ENCODE measurements around the gene LETMD1.
"Not testable (repeated sequence)": the region's sequence is repeated elsewhere in the genome, so short reads cannot be mapped to it uniquely, and the experiment has no call there.

DNA sequence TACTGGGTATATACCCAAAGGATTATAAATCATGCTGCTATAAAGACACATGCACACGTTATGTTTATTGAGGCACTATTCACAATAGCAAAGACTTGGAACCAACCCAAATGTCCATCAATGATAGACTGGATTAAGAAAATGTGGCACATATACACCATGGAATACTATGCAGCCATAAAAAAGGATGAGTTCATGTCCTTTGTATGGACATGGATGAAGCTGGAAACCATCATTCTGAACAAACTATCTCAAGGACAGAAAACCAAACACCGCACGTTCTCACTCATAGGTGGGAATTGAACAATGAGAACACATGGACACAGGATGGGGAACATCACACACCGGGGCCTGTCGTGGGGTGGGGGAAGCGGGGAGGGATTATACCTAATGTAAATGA lies 30.7 kb downstream of the LETMD1 start:
- TF ChIP-seq, protein P1, sequence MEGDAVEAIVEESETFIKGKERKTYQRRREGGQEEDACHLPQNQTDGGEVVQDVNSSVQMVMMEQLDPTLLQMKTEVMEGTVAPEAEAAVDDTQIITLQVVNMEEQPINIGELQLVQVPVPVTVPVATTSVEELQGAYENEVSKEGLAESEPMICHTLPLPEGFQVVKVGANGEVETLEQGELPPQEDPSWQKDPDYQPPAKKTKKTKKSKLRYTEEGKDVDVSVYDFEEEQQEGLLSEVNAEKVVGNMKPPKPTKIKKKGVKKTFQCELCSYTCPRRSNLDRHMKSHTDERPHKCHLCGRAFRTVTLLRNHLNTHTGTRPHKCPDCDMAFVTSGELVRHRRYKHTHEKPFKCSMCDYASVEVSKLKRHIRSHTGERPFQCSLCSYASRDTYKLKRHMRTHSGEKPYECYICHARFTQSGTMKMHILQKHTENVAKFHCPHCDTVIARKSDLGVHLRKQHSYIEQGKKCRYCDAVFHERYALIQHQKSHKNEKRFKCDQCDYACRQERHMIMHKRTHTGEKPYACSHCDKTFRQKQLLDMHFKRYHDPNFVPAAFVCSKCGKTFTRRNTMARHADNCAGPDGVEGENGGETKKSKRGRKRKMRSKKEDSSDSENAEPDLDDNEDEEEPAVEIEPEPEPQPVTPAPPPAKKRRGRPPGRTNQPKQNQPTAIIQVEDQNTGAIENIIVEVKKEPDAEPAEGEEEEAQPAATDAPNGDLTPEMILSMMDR (IDR thresholded peaks at IDR 0.05) = not testable (repeated sequence)
- not testable (repeated sequence) for TF ChIP-seq POLR2A (IDR thresholded peaks at IDR 0.05)
